HepG2 (cell line): ENCODE measurements around the gene KATNB1. TPM values are rescaled to one million over a fixed set of nuclear protein-coding genes. Genes with fewer than 3 reads are reported as not detected.

ENCODE experiments used
- ATAC-seq: fragments of 200-7000 bp; cut with Tn5 transposase; 3 replicates; pipeline ENCODE4 v1.9.1; 2020; ENCODE audit warnings: mild to moderate bottlenecking, moderate library complexity
- BruUV-seq: library from RNA; stranded (reverse); fragments of 400-500 nt; replicated peaks from 2 replicates; lab custom pipeline; 2021; lab: Mats Ljungman, UMichigan
- CTCF ChIA-PET: fragments of 300-600 bp; formaldehyde crosslinking; extraction: SDS; loops from one replicate; lab custom pipeline; 2021; ENCODE audit warnings: low total read pairs, inconsistent platforms, low intra/inter-chr PET ratio; lab: Yijun Ruan, JAX
- POLR2A ChIA-PET: fragments of 350-600 bp; sonication (Branson Sonifier 250); formaldehyde crosslinking; loops from one replicate; lab custom pipeline; 2020; ENCODE audit warnings: antibody characterized with exemption, inconsistent platforms; lab: Yijun Ruan, JAX
- DNase-seq: peaks from one replicate; pipeline ENCODE4 v3.0.0-alpha.2; 2015; ENCODE audit warnings: low spot score
- FAIRE-seq: peaks from 3 replicates; lab custom pipeline; 2011; peaks lifted over from hg19 to GRCh38; lab: Jason Lieb, UNC
- H2AFZ ChIP-seq: one replicate; pipeline ENCODE4 v1.6.1; 2011; ENCODE audit warnings: low read length, inconsistent platforms
- H3K27ac ChIP-seq: fragments of 300-600 bp; 3 replicates; pipeline ENCODE4 v1.8.0; 2011; ENCODE audit warnings: mixed run types, mild to moderate bottlenecking, mixed read lengths, low read length, inconsistent platforms; ENCODE audit not compliant: insufficient read depth; ENCODE audit errors: extremely low read length
- H3K27me3 ChIP-seq, 2 experiments: fragments of 200-600 bp in 1 of 2; 2 replicates in 1 of 2; 3 replicates in 1 of 2; pipeline versions ENCODE4 v1.6.0 to v1.8.0; 2011; ENCODE audit warnings: low read length in 2 of 2, mild to moderate bottlenecking in 2 of 2, moderate library complexity in 2 of 2, inconsistent platforms in 1 of 2; ENCODE audit not compliant: insufficient read depth in 2 of 2, control insufficient read depth in 1 of 2
- H3K36me3 ChIP-seq, 2 experiments: fragments of 200-600 bp in 1 of 2; replicated peaks in 1 of 2; 2 replicates in 1 of 2; 3 replicates in 1 of 2; pipeline versions ENCODE4 v1.5.1 to v1.8.0; 2011; ENCODE audit warnings: low read length in 2 of 2, inconsistent platforms in 1 of 2; ENCODE audit not compliant: insufficient read depth in 2 of 2, control insufficient read depth in 1 of 2
- H3K4me1 ChIP-seq: 2 replicates; pipeline ENCODE4 v1.5.1; 2012; ENCODE audit warnings: low read length, inconsistent platforms; ENCODE audit not compliant: insufficient read depth
- H3K4me2 ChIP-seq: 2 replicates; pipeline ENCODE4 v1.6.0; 2011; ENCODE audit warnings: low read depth, low read length, inconsistent platforms
- H3K4me3 ChIP-seq, 3 experiments: fragments of 200-600 bp in 1 of 3; sonication (generic), shearing (Covaris generic) in 1 of 3; replicated peaks in 1 of 3; 2 replicates each; pipeline ENCODE4 v1.5.1; 2011 to 2016; ENCODE audit warnings: low read length in 3 of 3, inconsistent platforms in 2 of 3, low read depth in 2 of 3, mild to moderate bottlenecking in 2 of 3, control low read depth in 1 of 3, mixed read lengths in 1 of 3; ENCODE audit not compliant: insufficient read depth in 1 of 3
- H3K79me2 ChIP-seq: one replicate; pipeline ENCODE4 v1.6.1; 2011; ENCODE audit warnings: low read length, inconsistent platforms; ENCODE audit not compliant: insufficient read depth
- H3K9ac ChIP-seq: 2 replicates; pipeline ENCODE4 v1.6.0; 2011; ENCODE audit warnings: mild to moderate bottlenecking, low read depth, low read length, inconsistent platforms; ENCODE audit not compliant: insufficient read depth
- H3K9me3 ChIP-seq: 2 replicates; pipeline ENCODE4 v1.5.1; 2012; ENCODE audit warnings: mild to moderate bottlenecking, low read length
- H4K20me1 ChIP-seq: 2 replicates; pipeline ENCODE4 v1.6.0; 2011; ENCODE audit warnings: inconsistent platforms, mild to moderate bottlenecking, low read length, moderate library complexity; ENCODE audit not compliant: insufficient read depth
- AGO2 ChIP-seq: fragments of 200-400 bp; formaldehyde crosslinking; optimal IDR thresholded peaks from 2 replicates; pipeline ENCODE3; 2017; ENCODE audit warnings: mild to moderate bottlenecking, low read depth, low read length, moderate library complexity
- DR1 ChIP-seq: sonication (generic); formaldehyde crosslinking; IDR thresholded peaks from 2 replicates; pipeline ENCODE4 v1.8.0; 2021; ENCODE audit warnings: mild to moderate bottlenecking, missing genetic modification reagents, inconsistent platforms
- HOXA9 ChIP-seq: sonication (generic); formaldehyde crosslinking; IDR thresholded peaks from 2 replicates; pipeline ENCODE4 v1.8.1; 2022; ENCODE audit warnings: missing genetic modification reagents, mild to moderate bottlenecking, moderate library complexity, borderline replicate concordance
- SYNCRIP ChIP-seq: fragments of 200-400 bp; formaldehyde crosslinking; IDR thresholded peaks from 2 replicates; pipeline ENCODE4 v1.6.1; 2018; ENCODE audit warnings: mild to moderate bottlenecking, low read depth, low read length; ENCODE audit not compliant: insufficient read depth
- ZFX ChIP-seq: sonication (generic); formaldehyde crosslinking; IDR thresholded peaks from 2 replicates; pipeline ENCODE4 v1.4.0; 2020; ENCODE audit warnings: mild to moderate bottlenecking, low read depth, missing genetic modification reagents, moderate library complexity
- ZNF224 ChIP-seq: sonication (generic); formaldehyde crosslinking; IDR thresholded peaks from 2 replicates; pipeline ENCODE4 v1.5.0; 2020; ENCODE audit warnings: mild to moderate bottlenecking, missing genetic modification reagents
- ZNF616 ChIP-seq: sonication (generic); formaldehyde crosslinking; IDR thresholded peaks from 2 replicates; pipeline ENCODE4 v1.5.0; 2020; ENCODE audit warnings: low read depth, mild to moderate bottlenecking, missing genetic modification reagents
- WGBS: methylation state at CpG from one replicate; pipeline ENCODE4 v1.1.6; 2017; ENCODE audit warnings: low lambda C conversion rate; 5-methylcytosine and 5-hydroxymethylcytosine counted together
- in situ Hi-C: cut with HindIII; loops from 2 replicates; pipeline ENCODE4 v1.10.0; 2017; ENCODE audit warnings: low pct_unique_long_range_greater_than_20kb; ENCODE audit not compliant: extremely low pct_ligation_motif_present
- intact Hi-C: fragments of 100-400 bp; cut with micrococcal nuclease; formaldehyde crosslinking; loops from one replicate; pipeline ENCODE4 v1.10.0; 2022; ENCODE audit not compliant: unreplicated experiment
- polyA plus RNA-seq, 8 experiments: library from polyadenylated mRNA; depleted of rRNA in 3 of 8; stranded (reverse) in 7 of 8; unstranded in 1 of 8; fragments of >200 nt; fragmentation: Illumina TruSeq in 4 of 8; extraction: Trizol in 4 of 8; gene quantifications; 2 replicates each; pipeline versions ENCODE4 v1.2.1 to v1.2.3, GENCODE V29; 2011 to 2016; ENCODE audit warnings: low read depth in 4 of 8, missing spikeins in 1 of 8, mixed read lengths in 1 of 8; ENCODE audit not compliant: insufficient read depth in 1 of 8
- total RNA-seq, 5 experiments: library from RNA; depleted of rRNA; stranded (reverse); fragments of >200 nt; fragmentation: Illumina TruSeq; extraction: Trizol; gene quantifications; 2 replicates each; pipeline ENCODE4 v1.2.3, GENCODE V29; 2016; ENCODE audit warnings: low read depth in 1 of 5
- TF ChIP-seq, protein P1 (sequence below): sonication (generic); formaldehyde crosslinking; IDR thresholded peaks from 2 replicates; pipeline ENCODE4 v1.5.0; 2020; ENCODE audit warnings: mild to moderate bottlenecking, missing genetic modification reagents
- TF ChIP-seq, protein P2 (sequence below): sonication (generic); formaldehyde crosslinking; IDR thresholded peaks from 2 replicates; pipeline ENCODE4 v1.4.0; 2020; ENCODE audit warnings: mild to moderate bottlenecking, missing genetic modification reagents

The KATNB1 gene
- total and polyA plus RNA-seq, 2 of the 13 experiments (the other 11 are each of a cell fraction or from before 2014, with no cell fraction given) = 31.5 to 43.5 TPM

DNA sequence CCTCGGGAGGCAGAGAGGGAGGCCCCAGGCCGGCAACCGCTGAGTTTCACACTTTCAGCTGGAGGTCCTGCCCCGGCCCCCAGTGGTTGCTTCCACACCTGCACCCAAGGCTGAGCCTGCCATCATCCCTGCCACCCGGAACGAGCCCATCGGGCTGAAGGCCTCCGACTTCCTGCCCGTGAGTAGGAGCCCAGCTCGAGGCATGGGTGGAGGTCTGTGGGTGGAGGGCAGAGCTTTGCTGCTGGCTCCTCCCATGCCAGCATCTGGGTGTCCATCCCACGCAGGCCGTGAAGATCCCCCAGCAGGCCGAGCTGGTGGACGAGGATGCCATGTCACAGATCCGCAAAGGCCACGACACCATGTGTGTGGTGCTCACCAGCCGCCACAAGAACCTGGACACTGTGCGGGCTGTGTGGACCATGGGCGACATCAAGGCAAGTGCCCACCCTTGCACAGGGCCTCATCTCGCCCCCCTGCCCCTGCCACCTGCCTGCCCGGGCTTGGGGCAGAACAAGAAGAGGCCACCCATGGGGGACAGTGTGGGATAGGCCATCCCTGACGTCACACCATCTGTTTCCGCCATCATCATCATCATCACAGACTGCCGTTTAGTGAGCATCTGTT, 19.6 kb downstream of the KATNB1 start (continued):
- TF ChIP-seq, protein P1, sequence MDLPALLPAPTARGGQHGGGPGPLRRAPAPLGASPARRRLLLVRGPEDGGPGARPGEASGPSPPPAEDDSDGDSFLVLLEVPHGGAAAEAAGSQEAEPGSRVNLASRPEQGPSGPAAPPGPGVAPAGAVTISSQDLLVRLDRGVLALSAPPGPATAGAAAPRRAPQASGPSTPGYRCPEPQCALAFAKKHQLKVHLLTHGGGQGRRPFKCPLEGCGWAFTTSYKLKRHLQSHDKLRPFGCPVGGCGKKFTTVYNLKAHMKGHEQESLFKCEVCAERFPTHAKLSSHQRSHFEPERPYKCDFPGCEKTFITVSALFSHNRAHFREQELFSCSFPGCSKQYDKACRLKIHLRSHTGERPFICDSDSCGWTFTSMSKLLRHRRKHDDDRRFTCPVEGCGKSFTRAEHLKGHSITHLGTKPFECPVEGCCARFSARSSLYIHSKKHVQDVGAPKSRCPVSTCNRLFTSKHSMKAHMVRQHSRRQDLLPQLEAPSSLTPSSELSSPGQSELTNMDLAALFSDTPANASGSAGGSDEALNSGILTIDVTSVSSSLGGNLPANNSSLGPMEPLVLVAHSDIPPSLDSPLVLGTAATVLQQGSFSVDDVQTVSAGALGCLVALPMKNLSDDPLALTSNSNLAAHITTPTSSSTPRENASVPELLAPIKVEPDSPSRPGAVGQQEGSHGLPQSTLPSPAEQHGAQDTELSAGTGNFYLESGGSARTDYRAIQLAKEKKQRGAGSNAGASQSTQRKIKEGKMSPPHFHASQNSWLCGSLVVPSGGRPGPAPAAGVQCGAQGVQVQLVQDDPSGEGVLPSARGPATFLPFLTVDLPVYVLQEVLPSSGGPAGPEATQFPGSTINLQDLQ (CRISPR knock-in tag) = no peak
- TF ChIP-seq ZNF224 (CRISPR knock-in tag) = no peak
- TF ChIP-seq ZNF616 (CRISPR knock-in tag) = no peak
- TF ChIP-seq AGO2 = peak; percentile 27

DNA sequence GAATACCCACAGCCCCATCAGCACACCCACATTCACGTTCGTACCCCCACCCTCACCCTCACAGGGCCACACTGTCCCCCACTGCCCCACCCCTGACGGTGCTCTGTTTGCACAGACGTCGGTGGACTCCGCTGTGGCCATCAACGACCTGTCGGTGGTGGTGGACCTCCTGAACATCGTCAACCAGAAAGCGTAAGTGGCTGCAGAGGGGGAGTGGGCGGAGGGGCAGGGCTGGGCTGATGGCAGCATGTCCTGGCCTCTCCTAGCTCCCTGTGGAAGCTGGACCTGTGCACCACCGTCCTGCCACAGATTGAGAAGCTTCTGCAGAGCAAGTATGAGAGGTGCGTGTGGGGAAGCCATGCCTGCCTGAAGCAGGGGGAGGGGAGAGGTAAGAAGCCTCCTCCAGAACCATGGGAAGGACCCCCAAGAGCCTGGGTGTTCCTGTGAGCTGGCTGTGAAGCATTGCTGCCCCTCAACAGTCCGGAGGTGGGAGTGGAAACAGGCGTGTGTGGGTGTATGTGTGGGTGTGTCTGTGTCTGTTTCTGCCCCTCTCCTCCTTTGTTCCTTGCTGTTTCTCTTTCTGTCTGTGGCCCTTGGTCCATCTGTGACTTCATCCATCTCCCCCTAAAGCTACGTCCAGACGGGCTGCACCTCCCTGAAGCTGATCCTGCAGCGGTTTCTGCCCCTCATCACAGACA, 20.3 kb downstream of the KATNB1 start:
- ChIA-PET CTCF (interaction anchor here (1.9 kb wide), 1 partner anchor 46 kb away, joined by 6 read pairs; the partner anchor contains the start of gene KIFC3), POLR2A (interaction anchor here (0.8 to 3.2 kb wide), 2 partner anchors 19 to 26 kb away, joined by 3 to 14 read pairs; no protein-coding TSS in a partner anchor)
- Histone ChIP-seq H4K20me1 (no peaks in the 10 kb centered on the region), H3K4me1 (no peaks in the 10 kb centered on the region), H3K79me2 (no peaks in the 10 kb centered on the region), H3K27ac (no peak overlapping the region), H2AFZ (no peak overlapping the region), H3K36me3 (peaks cover 32 to 50% of the 10 kb centered on the region in 2 experiments; a peak in 4 of 5 replicates), H3K4me3 (no peak overlapping the region), H3K27me3 (no peaks in the 10 kb centered on the region), H3K9me3 (no peaks in the 10 kb centered on the region), H3K9ac (no peak overlapping the region), H3K4me2 (no peak overlapping the region)
- FAIRE-seq = no peak
- TF ChIP-seq, protein P2, sequence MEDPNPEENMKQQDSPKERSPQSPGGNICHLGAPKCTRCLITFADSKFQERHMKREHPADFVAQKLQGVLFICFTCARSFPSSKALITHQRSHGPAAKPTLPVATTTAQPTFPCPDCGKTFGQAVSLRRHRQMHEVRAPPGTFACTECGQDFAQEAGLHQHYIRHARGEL (CRISPR knock-in tag) = no peak
- TF ChIP-seq DR1 (CRISPR knock-in tag) = no peak
- TF ChIP-seq ZFX (CRISPR knock-in tag) = 0 out of 2 replicates have a peak, but pooled peaks have one; percentile 3
- TF ChIP-seq SYNCRIP = no peak
- TF ChIP-seq HOXA9 = no peak
- no peak for DNase-seq
- no peak for ATAC-seq
- WGBS = 91% methylated on average over 18 of the region's 18 CpGs
- in situ Hi-C loops = loop anchor here (5.0 kb wide), 2 partner anchors 106 to 246 kb away; partner anchors contain the start of genes USB1 and ZNF319
- intact Hi-C loops = no loop called here
- BruUV-seq = no TSS peak
